K562 (cell line): ENCODE measurements around the gene GALNT18. TPM values are rescaled to one million over a fixed set of nuclear protein-coding genes. Genes with fewer than 3 reads are reported as not detected.

ENCODE experiments used
- ATAC-seq: fragments of 200-7000 bp; cut with Tn5 transposase; 3 replicates; pipeline ENCODE4 v1.9.1; 2020; ENCODE audit warnings: moderate library complexity
- BruUV-seq: library from RNA; stranded (reverse); fragments of 400-500 nt; replicated peaks from 2 replicates; lab custom pipeline; 2021; lab: Mats Ljungman, UMichigan
- CTCF ChIA-PET: fragments of 300-600 bp; formaldehyde crosslinking; extraction: SDS; loops from one replicate; lab custom pipeline; 2021; ENCODE audit warnings: low intra/inter-chr PET ratio; lab: Yijun Ruan, JAX
- POLR2A ChIA-PET: fragments of 300-600, 350-650 bp; sonication (Branson Sonifier 250); formaldehyde crosslinking; extraction: SDS; loops from one replicate; lab custom pipeline; 2021; ENCODE audit warnings: antibody characterized with exemption, inconsistent platforms; lab: Yijun Ruan, JAX
- DNase-seq, 4 experiments: peaks; one replicate each; pipeline versions ENCODE4 v3.0.0 to v3.0.0-alpha.2; 2011 to 2018; ENCODE audit warnings: low spot score in 3 of 4, mixed read lengths in 3 of 4; ENCODE audit errors: extremely low read depth in 1 of 4
- FAIRE-seq: peaks from 2 replicates; lab custom pipeline; 2011; peaks lifted over from hg19 to GRCh38; lab: Jason Lieb, UNC
- H2AFZ ChIP-seq: 2 replicates; pipeline ENCODE4 v1.6.0; 2011; ENCODE audit warnings: low read depth, low read length, control low read depth, inconsistent platforms
- H3K27ac ChIP-seq: fragments of 200-600 bp; 3 replicates; pipeline ENCODE4 v1.8.0; 2011; ENCODE audit warnings: low read depth, mild to moderate bottlenecking, control low read depth, inconsistent platforms, low read length, moderate library complexity, mixed read lengths; ENCODE audit errors: extremely low read depth
- H3K27me3 ChIP-seq, 2 experiments: fragments of 300-600 bp in 1 of 2; 2 replicates in 1 of 2; 3 replicates in 1 of 2; pipeline versions ENCODE4 v1.6.0 to v1.8.0; 2011; ENCODE audit warnings: inconsistent platforms in 2 of 2, low read length in 2 of 2, mild to moderate bottlenecking in 1 of 2, mixed read lengths in 1 of 2, moderate library complexity in 1 of 2; ENCODE audit not compliant: control insufficient read depth in 2 of 2, insufficient read depth in 2 of 2
- H3K36me3 ChIP-seq: fragments of 300-600 bp; 3 replicates; pipeline ENCODE4 v1.8.0; 2011; ENCODE audit warnings: mild to moderate bottlenecking, low read length, inconsistent platforms; ENCODE audit not compliant: control insufficient read depth, insufficient read depth
- H3K4me1 ChIP-seq, 2 experiments: fragments of 200-600 bp in 1 of 2; replicated peaks in 1 of 2; 2 replicates in 1 of 2; 3 replicates in 1 of 2; pipeline versions ENCODE4 v1.5.1 to v1.8.0; 2011; ENCODE audit warnings: inconsistent platforms in 2 of 2, low read length in 2 of 2, mild to moderate bottlenecking in 1 of 2, mixed read lengths in 1 of 2, moderate library complexity in 1 of 2; ENCODE audit not compliant: control insufficient read depth in 2 of 2, insufficient read depth in 2 of 2
- H3K4me2 ChIP-seq: 2 replicates; pipeline ENCODE4 v1.6.1; 2011; ENCODE audit warnings: low read length, control low read depth, inconsistent platforms, mixed read lengths; ENCODE audit not compliant: insufficient read depth
- H3K4me3 ChIP-seq: fragments of 200-600 bp; sonication (generic), shearing (Covaris generic); 2 replicates; pipeline ENCODE4 v1.5.1; 2016; ENCODE audit warnings: control low read depth, inconsistent platforms
- H3K79me2 ChIP-seq: fragments of 200-600 bp; 3 replicates; pipeline ENCODE4 v1.8.0; 2011; ENCODE audit warnings: low read length, inconsistent platforms; ENCODE audit not compliant: control insufficient read depth, insufficient read depth
- H3K9ac ChIP-seq, 2 experiments: 2 replicates each; pipeline versions ENCODE4 v1.6.0 to v1.6.1; 2011; ENCODE audit warnings: low read depth in 2 of 2, low read length in 2 of 2, control low read depth in 1 of 2, inconsistent platforms in 1 of 2, mild to moderate bottlenecking in 1 of 2, mixed read lengths in 1 of 2; ENCODE audit not compliant: insufficient read depth in 1 of 2
- H3K9me1 ChIP-seq: one replicate; pipeline ENCODE4 v1.6.0; 2011; ENCODE audit warnings: inconsistent platforms, mild to moderate bottlenecking, low read length, moderate library complexity; ENCODE audit not compliant: control insufficient read depth, insufficient read depth
- H3K9me3 ChIP-seq: replicated peaks from 2 replicates; pipeline ENCODE4 v1.5.1; 2011; ENCODE audit warnings: low read depth, low read length, inconsistent platforms; ENCODE audit not compliant: control insufficient read depth, insufficient read depth
- H4K20me1 ChIP-seq: replicated peaks from 2 replicates; pipeline ENCODE4 v1.6.1; 2011; ENCODE audit warnings: low read length, inconsistent platforms, mixed read lengths; ENCODE audit not compliant: control insufficient read depth, insufficient read depth
- GABPB2 ChIP-seq: fragments of 250-450 bp; sonication (Bioruptor Pico); conservative IDR thresholded peaks from 2 replicates; pipeline ENCODE4 v1.5.1; 2021; ENCODE audit warnings: mild to moderate bottlenecking
- JUN ChIP-seq, 2 experiments: sonication (generic) in 1 of 2; formaldehyde crosslinking in 1 of 2; IDR thresholded peaks; 2 replicates each; pipeline versions ENCODE4 v1.6.1 to v1.8.0; 2012 to 2022; ENCODE audit warnings: borderline replicate concordance in 2 of 2, mild to moderate bottlenecking in 2 of 2, improper control_type of control experiment in 1 of 2, low read depth in 1 of 2, low read length in 1 of 2, missing genetic modification reagents in 1 of 2
- RERE ChIP-seq: sonication (generic); formaldehyde crosslinking; IDR thresholded peaks from 2 replicates; pipeline ENCODE4 v1.8.0; 2023; ENCODE audit warnings: missing genetic modification reagents, mild to moderate bottlenecking, borderline replicate concordance
- TRIM25 ChIP-seq: fragments of 450-650 bp; IDR thresholded peaks from 2 replicates; pipeline ENCODE4 v1.7.0; 2016; ENCODE audit warnings: borderline replicate concordance
- ZNF146 ChIP-seq: IDR thresholded peaks from one replicate; pipeline ENCODE4 v1.6.1; 2018; ENCODE audit warnings: missing compliant biosample characterization; ENCODE audit not compliant: unreplicated experiment
- ZNF3 ChIP-seq: fragments of 250-450 bp; sonication (Bioruptor Pico); IDR thresholded peaks from 2 replicates; pipeline ENCODE4 v1.5.0; 2021; ENCODE audit warnings: mild to moderate bottlenecking, moderate library complexity
- ZNF592 ChIP-seq: fragments of 450-650 bp; IDR thresholded peaks from 2 replicates; pipeline ENCODE4 v1.6.1; 2017; ENCODE audit warnings: antibody characterized with exemption, mild to moderate bottlenecking
- ZNF780A ChIP-seq: fragments of 250-450 bp; sonication (Bioruptor Pico); IDR thresholded peaks from 2 replicates; pipeline ENCODE4 v1.5.0; 2021; ENCODE audit warnings: mild to moderate bottlenecking
- WGBS: fragments of 100-300 bp; shearing (Covaris generic); methylation state at CpG from one replicate; pipeline ENCODE4 v1.1.6; 2016; ENCODE audit warnings: low coverage, mixed read lengths; ENCODE audit not compliant: insufficient coverage; ENCODE audit errors: missing lambda C conversion rate; 5-methylcytosine and 5-hydroxymethylcytosine counted together
- in situ Hi-C: fragments of 300-500 bp; cut with MboI; formaldehyde crosslinking; loops from 4 replicates; pipeline ENCODE4 v1.15.0; 2018; ENCODE audit warnings: inconsistent platforms, mixed read lengths
- intact Hi-C: fragments of 100-400 bp; cut with micrococcal nuclease; formaldehyde crosslinking; loops from 2 replicates; pipeline ENCODE4 v1.14.2; 2022
- polyA plus RNA-seq, 8 experiments: library from polyadenylated mRNA; depleted of rRNA in 4 of 8; stranded (reverse) in 5 of 8; unstranded in 3 of 8; fragments of >200 nt; fragmentation: Nextera tagmentation in 2 of 8; fragmentation: Illumina TruSeq in 1 of 8; extraction: Ambion mirVana in 2 of 8; extraction: Trizol in 1 of 8; gene quantifications; 2 replicates each; pipeline versions ENCODE4 v1.2.1 to v1.2.3, GENCODE V29; 2011 to 2014; ENCODE audit warnings: inconsistent platforms in 1 of 8, missing spikeins in 1 of 8
- total RNA-seq, 7 experiments: library from RNA; depleted of rRNA in 6 of 7; stranded (reverse); fragments of >200 nt in 6 of 7; fragmentation: Illumina TruSeq in 2 of 7; extraction: Trizol in 2 of 7; gene quantifications; 2 replicates each; pipeline versions ENCODE4 v1.2.1 to v1.2.3, GENCODE V29; 2011 to 2021; ENCODE audit warnings: low replicate concordance in 1 of 7

GALNT18 gene
- total and polyA plus RNA-seq, 9 of the 15 experiments (the other 6 are each of a cell fraction or from before 2014, with no cell fraction given), result not detected

- CTCF ChIA-PET, result no interaction called here
- 3% methylated on average over 8 of the region's 8 CpGs for WGBS
- no peak for TF ChIP-seq ZNF3 (CRISPR knock-in tag)
- no peak for TF ChIP-seq ZNF146 (CRISPR knock-in tag)
- TF ChIP-seq JUN (IDR thresholded peaks at IDR 0.05; ENCODE audit: borderline replicate concordance, low read depth, low read length), result no peak
- TF ChIP-seq JUN (CRISPR knock-in tag; IDR thresholded peaks at IDR 0.05; ENCODE audit: borderline replicate concordance), result no peak
- TF ChIP-seq RERE (CRISPR knock-in tag), result no peak
- TF ChIP-seq ZNF780A (CRISPR knock-in tag), result no peak
- TF ChIP-seq ZNF592, result no peak
- no peak for TF ChIP-seq GABPB2 (CRISPR knock-in tag)
- TF ChIP-seq TRIM25, result no peak
Measured at GRCh38 chr11:11592146-11592684, 29.6 kb downstream of the GALNT18 start.

More at GRCh38 chr11:11592146-11592684, 29.6 kb downstream of the GALNT18 start:
- no peak for ATAC-seq
- Histone ChIP-seq H3K36me3 (no peaks in the 10 kb centered on the region), H3K4me3 (no peak overlapping the region), H2AFZ (no peak overlapping the region), H3K9ac (no peak overlapping the region), H3K9me3 (no peaks in the 10 kb centered on the region), H3K27me3 (peaks cover 0 to 12% of the 10 kb centered on the region in 2 experiments; a peak in 3 of 5 replicates), H4K20me1 (no peaks in the 10 kb centered on the region), H3K9me1 (no peaks in the 10 kb centered on the region), H3K27ac (no peak overlapping the region), H3K4me2 (no peak overlapping the region), H3K79me2 (no peaks in the 10 kb centered on the region), H3K4me1 (no peaks in the 10 kb centered on the region)
- POLR2A ChIA-PET, result no interaction called here
- no TSS peak for BruUV-seq
- no peak for FAIRE-seq
- intact Hi-C loops, result no loop called here
- in situ Hi-C loops, result no loop called here
- DNase-seq, result no peak
